A549 (cell line): ENCODE data around the gene NRG3. TPM values are rescaled to one million over a fixed set of nuclear protein-coding genes. Genes with fewer than 3 reads are reported as not detected.

Experiments used
- ATAC-seq, 2 experiments: fragments of 200-7000 bp in 1 of 2; fragments of >200 bp in 1 of 2; cut with Nextera tagmentation in 1 of 2; cut with Tn5 transposase in 1 of 2; 3 replicates each; pipeline versions ENCODE4 v1.8.0 to v1.9.1; 2018 to 2020; ENCODE audit warnings: mild to moderate bottlenecking in 1 of 2, moderate library complexity in 1 of 2
- CTCF ChIA-PET: fragments of 300-600 bp; sonication (Branson Sonifier 250); formaldehyde crosslinking; extraction: SDS; loops from one replicate; lab custom pipeline; 2021; ENCODE audit warnings: antibody characterized with exemption, inconsistent platforms; lab: Yijun Ruan, JAX
- POLR2A ChIA-PET: fragments of 350-600 bp; formaldehyde crosslinking; extraction: SDS; loops from one replicate; lab custom pipeline; 2021; ENCODE audit warnings: antibody characterized with exemption, inconsistent platforms; lab: Yijun Ruan, JAX
- DNase-seq, 2 experiments: peaks; one replicate each; pipeline versions ENCODE4 v3.0.0 to v3.0.0-alpha.2; 2011 to 2016; ENCODE audit warnings: low read depth in 1 of 2, low spot score in 1 of 2
- FAIRE-seq: peaks from 2 replicates; lab custom pipeline; 2011; peaks lifted over from hg19 to GRCh38; lab: Jason Lieb, UNC
- H3K27ac ChIP-seq, 2 experiments: fragments of >200 bp; sonication (Bioruptor Twin); formaldehyde crosslinking; 3 replicates each; pipeline ENCODE4 v1.5.1; 2016 to 2017
- H3K4me1 ChIP-seq: fragments of >200 bp; sonication (Bioruptor Twin); formaldehyde crosslinking; 3 replicates; pipeline ENCODE4 v1.6.1; 2016
- H3K4me2 ChIP-seq: fragments of >200 bp; sonication (Bioruptor Twin); formaldehyde crosslinking; 3 replicates; pipeline ENCODE4 v1.6.1; 2016
- H3K4me3 ChIP-seq: fragments of >200 bp; sonication (Bioruptor Twin); formaldehyde crosslinking; 3 replicates; pipeline ENCODE4 v1.5.1; 2016
- H3K9me3 ChIP-seq: fragments of >200 bp; sonication (Bioruptor Twin); formaldehyde crosslinking; 3 replicates; pipeline ENCODE4 v1.6.1; 2016
- BHLHE40 ChIP-seq: IDR thresholded peaks from 2 replicates; pipeline ENCODE4 v1.6.1; 2012; ENCODE audit warnings: low read depth, low read length, inconsistent platforms
- CBX2 ChIP-seq: fragments of 200-600 bp; sonication (generic); IDR thresholded peaks from 2 replicates; pipeline ENCODE4 v1.6.1; 2016; ENCODE audit warnings: low read depth, mild to moderate bottlenecking, borderline replicate concordance
- CHD2 ChIP-seq: fragments of 150-350 bp; IDR thresholded peaks from 2 replicates; pipeline ENCODE4 v1.6.1; 2014; ENCODE audit warnings: low read length; ENCODE audit not compliant: partially characterized antibody
- EHF ChIP-seq: fragments of 250-450 bp; sonication (Bioruptor Pico); IDR thresholded peaks from 2 replicates; pipeline ENCODE4 v1.5.0; 2020; ENCODE audit warnings: mild to moderate bottlenecking
- FOXS1 ChIP-seq: fragments of 250-450 bp; sonication (Bioruptor Pico); IDR thresholded peaks from 2 replicates; pipeline ENCODE4 v1.5.0; 2020; ENCODE audit warnings: mild to moderate bottlenecking, moderate library complexity
- HOXA7 ChIP-seq: fragments of 250-450 bp; sonication (Bioruptor Pico); IDR thresholded peaks from 2 replicates; pipeline ENCODE4 v1.5.0; 2020; ENCODE audit warnings: mild to moderate bottlenecking, moderate library complexity
- HOXB13 ChIP-seq: fragments of 250-450 bp; sonication (Bioruptor Pico); IDR thresholded peaks from 2 replicates; pipeline ENCODE4 v1.5.0; 2020; ENCODE audit warnings: low read depth, mild to moderate bottlenecking, moderate library complexity
- MAFK ChIP-seq: fragments of 450-650 bp; IDR thresholded peaks from 2 replicates; pipeline ENCODE4 v1.6.1; 2014; ENCODE audit not compliant: partially characterized antibody
- MYC ChIP-seq: IDR thresholded peaks from 2 replicates; pipeline ENCODE4 v1.6.1; 2012; ENCODE audit warnings: mild to moderate bottlenecking, inconsistent platforms, low read length, improper control_type of control experiment, borderline replicate concordance
- NFE2L2 ChIP-seq: fragments of 150-350 bp; conservative IDR thresholded peaks from 2 replicates; pipeline ENCODE4 v1.6.1; 2014; ENCODE audit warnings: low read length
- NPAS2 ChIP-seq: fragments of 250-450 bp; sonication (Bioruptor Pico); IDR thresholded peaks from 2 replicates; pipeline ENCODE4 v1.8.0; 2022; ENCODE audit warnings: mild to moderate bottlenecking, moderate library complexity, borderline replicate concordance
- PHF8 ChIP-seq: fragments of 200-600 bp; sonication (generic); IDR thresholded peaks from 2 replicates; pipeline ENCODE4 v1.6.1; 2016; ENCODE audit warnings: low read depth, mild to moderate bottlenecking, antibody characterized with exemption, moderate library complexity, borderline replicate concordance
- POLR2A ChIP-seq: IDR thresholded peaks from 2 replicates; pipeline ENCODE4 v1.6.1; 2012; ENCODE audit warnings: mild to moderate bottlenecking, low read length
- RAD21 ChIP-seq, 2 experiments: fragments of >200 bp in 1 of 2; sonication (Bioruptor Twin) in 1 of 2; formaldehyde crosslinking in 1 of 2; IDR thresholded peaks in 1 of 2; conservative IDR thresholded peaks in 1 of 2; 2 replicates in 1 of 2; 3 replicates in 1 of 2; pipeline ENCODE4 v1.6.1; 2012 to 2018; ENCODE audit warnings: inconsistent platforms in 1 of 2
- RFX5 ChIP-seq: fragments of 450-650 bp; IDR thresholded peaks from 2 replicates; pipeline ENCODE4 v1.7.1; 2014; ENCODE audit warnings: antibody characterized with exemption, mild to moderate bottlenecking, moderate library complexity
- SMC3 ChIP-seq: fragments of >200 bp; sonication (Bioruptor Twin); formaldehyde crosslinking; IDR thresholded peaks from 3 replicates; pipeline ENCODE4 v1.6.1; 2018; ENCODE audit warnings: inconsistent platforms
- USF2 ChIP-seq: fragments of 450-650 bp; IDR thresholded peaks from 2 replicates; pipeline ENCODE4 v1.6.1; 2014; ENCODE audit warnings: antibody characterized with exemption
- ZFP36 ChIP-seq: fragments of 450-650 bp; IDR thresholded peaks from 2 replicates; pipeline ENCODE4 v1.6.1; 2014; ENCODE audit warnings: borderline replicate concordance; ENCODE audit not compliant: partially characterized antibody
- ZNF302 ChIP-seq: fragments of 250-450 bp; sonication (Bioruptor Pico); IDR thresholded peaks from 2 replicates; pipeline ENCODE4 v1.9.0; 2021; ENCODE audit warnings: inconsistent platforms, mild to moderate bottlenecking, moderate library complexity
- WGBS: methylation state at CpG from one replicate; pipeline ENCODE4 v1.1.6; 2017; ENCODE audit errors: missing lambda C conversion rate; 5-methylcytosine and 5-hydroxymethylcytosine counted together
- polyA plus RNA-seq, 4 experiments: library from polyadenylated mRNA; depleted of rRNA in 3 of 4; stranded (reverse); fragments of >200 nt; fragmentation: RNase III in 1 of 4; extraction: RNeasy Plus Mini Kit Qiagen cat#74134 plus additional on column Dnase treatment in 1 of 4; gene quantifications; 2 replicates in 3 of 4; 3 replicates in 1 of 4; pipeline ENCODE4 v1.2.3, GENCODE V29; 2011 to 2017
- TF ChIP-seq, protein P1 (sequence below): IDR thresholded peaks from 2 replicates; pipeline ENCODE4 v1.6.1; 2012
- TF ChIP-seq, protein P2 (sequence below): IDR thresholded peaks from 2 replicates; pipeline ENCODE4 v1.6.1; 2012; ENCODE audit warnings: low read depth, borderline replicate concordance
- TF ChIP-seq, protein P3 (sequence below): fragments of 200-600 bp; sonication (generic); IDR thresholded peaks from 2 replicates; pipeline ENCODE4 v1.6.1; 2016; ENCODE audit warnings: antibody characterized with exemption, mild to moderate bottlenecking, moderate library complexity
- TF ChIP-seq, protein P4 (sequence below): fragments of 250-450 bp; sonication (Bioruptor Pico); IDR thresholded peaks from 2 replicates; pipeline ENCODE4 v1.5.0; 2020; ENCODE audit warnings: low read depth, mild to moderate bottlenecking, moderate library complexity

Gene NRG3
- polyA plus RNA-seq, 2 of the 4 experiments (the other 2 are of a cell fraction): not detected

DNA sequence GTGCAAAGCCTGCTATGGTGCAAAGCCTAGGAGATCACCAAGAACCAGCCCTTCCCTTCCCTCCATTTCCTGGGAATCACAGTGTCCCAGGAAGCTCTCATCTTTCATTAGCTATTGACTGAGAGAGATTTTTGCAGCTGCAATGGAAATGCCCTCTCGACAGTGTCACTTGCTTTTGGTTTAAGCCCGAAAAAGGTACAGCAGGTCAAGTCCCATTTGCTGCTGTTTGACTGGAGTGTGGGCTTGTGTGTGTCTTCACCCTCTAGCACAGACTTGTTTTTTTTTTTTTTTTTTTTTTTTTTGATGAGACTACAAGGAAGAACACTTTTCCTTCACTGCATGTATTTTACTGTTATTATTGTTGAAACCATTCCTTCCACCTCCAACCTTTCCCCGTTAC is 36.3 kb downstream of the NRG3 start:
- POLR2A ChIA-PET: no interaction called here
- Histone ChIP-seq H3K4me3 (no peak overlapping the region), H3K27ac (no peak overlapping the region)
- TF ChIP-seq, protein P1, sequence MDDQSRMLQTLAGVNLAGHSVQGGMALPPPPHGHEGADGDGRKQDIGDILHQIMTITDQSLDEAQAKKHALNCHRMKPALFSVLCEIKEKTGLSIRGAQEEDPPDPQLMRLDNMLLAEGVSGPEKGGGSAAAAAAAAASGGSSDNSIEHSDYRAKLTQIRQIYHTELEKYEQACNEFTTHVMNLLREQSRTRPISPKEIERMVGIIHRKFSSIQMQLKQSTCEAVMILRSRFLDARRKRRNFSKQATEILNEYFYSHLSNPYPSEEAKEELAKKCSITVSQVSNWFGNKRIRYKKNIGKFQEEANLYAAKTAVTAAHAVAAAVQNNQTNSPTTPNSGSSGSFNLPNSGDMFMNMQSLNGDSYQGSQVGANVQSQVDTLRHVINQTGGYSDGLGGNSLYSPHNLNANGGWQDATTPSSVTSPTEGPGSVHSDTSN: no peak
- TF ChIP-seq SMC3 (no peak), CHD2 (no peak), FOXS1 (CRISPR knock-in tag) (no peak), EHF (CRISPR knock-in tag) (no peak), ZFP36 (no peak), POLR2A (no peak), CBX2 (no peak), HOXA7 (CRISPR knock-in tag) (no peak), USF2 (no peak), ZNF302 (CRISPR knock-in tag) (no peak), RAD21 (conservative IDR thresholded peaks at IDR 0.05 in 1 of 2, IDR thresholded peaks at IDR 0.05 in 1 of 2) (no peak), NPAS2 (CRISPR knock-in tag) (no peak), NFE2L2 (no peak)
- TF ChIP-seq, protein P2, sequence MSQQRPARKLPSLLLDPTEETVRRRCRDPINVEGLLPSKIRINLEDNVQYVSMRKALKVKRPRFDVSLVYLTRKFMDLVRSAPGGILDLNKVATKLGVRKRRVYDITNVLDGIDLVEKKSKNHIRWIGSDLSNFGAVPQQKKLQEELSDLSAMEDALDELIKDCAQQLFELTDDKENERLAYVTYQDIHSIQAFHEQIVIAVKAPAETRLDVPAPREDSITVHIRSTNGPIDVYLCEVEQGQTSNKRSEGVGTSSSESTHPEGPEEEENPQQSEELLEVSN: no peak
- TF ChIP-seq, protein P3, sequence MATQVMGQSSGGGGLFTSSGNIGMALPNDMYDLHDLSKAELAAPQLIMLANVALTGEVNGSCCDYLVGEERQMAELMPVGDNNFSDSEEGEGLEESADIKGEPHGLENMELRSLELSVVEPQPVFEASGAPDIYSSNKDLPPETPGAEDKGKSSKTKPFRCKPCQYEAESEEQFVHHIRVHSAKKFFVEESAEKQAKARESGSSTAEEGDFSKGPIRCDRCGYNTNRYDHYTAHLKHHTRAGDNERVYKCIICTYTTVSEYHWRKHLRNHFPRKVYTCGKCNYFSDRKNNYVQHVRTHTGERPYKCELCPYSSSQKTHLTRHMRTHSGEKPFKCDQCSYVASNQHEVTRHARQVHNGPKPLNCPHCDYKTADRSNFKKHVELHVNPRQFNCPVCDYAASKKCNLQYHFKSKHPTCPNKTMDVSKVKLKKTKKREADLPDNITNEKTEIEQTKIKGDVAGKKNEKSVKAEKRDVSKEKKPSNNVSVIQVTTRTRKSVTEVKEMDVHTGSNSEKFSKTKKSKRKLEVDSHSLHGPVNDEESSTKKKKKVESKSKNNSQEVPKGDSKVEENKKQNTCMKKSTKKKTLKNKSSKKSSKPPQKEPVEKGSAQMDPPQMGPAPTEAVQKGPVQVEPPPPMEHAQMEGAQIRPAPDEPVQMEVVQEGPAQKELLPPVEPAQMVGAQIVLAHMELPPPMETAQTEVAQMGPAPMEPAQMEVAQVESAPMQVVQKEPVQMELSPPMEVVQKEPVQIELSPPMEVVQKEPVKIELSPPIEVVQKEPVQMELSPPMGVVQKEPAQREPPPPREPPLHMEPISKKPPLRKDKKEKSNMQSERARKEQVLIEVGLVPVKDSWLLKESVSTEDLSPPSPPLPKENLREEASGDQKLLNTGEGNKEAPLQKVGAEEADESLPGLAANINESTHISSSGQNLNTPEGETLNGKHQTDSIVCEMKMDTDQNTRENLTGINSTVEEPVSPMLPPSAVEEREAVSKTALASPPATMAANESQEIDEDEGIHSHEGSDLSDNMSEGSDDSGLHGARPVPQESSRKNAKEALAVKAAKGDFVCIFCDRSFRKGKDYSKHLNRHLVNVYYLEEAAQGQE: no peak
- TF ChIP-seq, all 56 proteins: peak for 0
- FAIRE-seq: no peak
- no peak for DNase-seq
- H3K4me1 ChIP-seq: no peaks in the 10 kb centered on the region
- WGBS: 2% methylated on average over 3 of the region's 3 CpGs
- no peaks in the 10 kb centered on the region for H3K9me3 ChIP-seq
- CTCF ChIA-PET: no interaction called here
- ATAC-seq: no peak
- no peak overlapping the region for H3K4me2 ChIP-seq

GRCh38 chr10:81914736-81915503 is 39.9 kb downstream of the NRG3 start:
- H3K9me3 ChIP-seq: no peaks in the 10 kb centered on the region
- 2% methylated on average over 3 of the region's 3 CpGs for WGBS
- H3K4me1 ChIP-seq: no peaks in the 10 kb centered on the region
- TF ChIP-seq PHF8: no peak
- TF ChIP-seq HOXB13 (CRISPR knock-in tag): no peak
- TF ChIP-seq MYC: no peak
- TF ChIP-seq RFX5: no peak
- TF ChIP-seq MAFK: no peak
- TF ChIP-seq, protein P4, sequence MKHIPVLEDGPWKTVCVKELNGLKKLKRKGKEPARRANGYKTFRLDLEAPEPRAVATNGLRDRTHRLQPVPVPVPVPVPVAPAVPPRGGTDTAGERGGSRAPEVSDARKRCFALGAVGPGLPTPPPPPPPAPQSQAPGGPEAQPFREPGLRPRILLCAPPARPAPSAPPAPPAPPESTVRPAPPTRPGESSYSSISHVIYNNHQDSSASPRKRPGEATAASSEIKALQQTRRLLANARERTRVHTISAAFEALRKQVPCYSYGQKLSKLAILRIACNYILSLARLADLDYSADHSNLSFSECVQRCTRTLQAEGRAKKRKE (CRISPR knock-in tag): no peak
- no peak for TF ChIP-seq BHLHE40
- TF ChIP-seq, all 56 proteins: peak for 0
- no peak overlapping the region for H3K27ac ChIP-seq
- no peak for DNase-seq
- ChIA-PET CTCF (no interaction called here), POLR2A (no interaction called here)
- ATAC-seq: no peak
- no peak for FAIRE-seq
- no peak overlapping the region for H3K4me3 ChIP-seq
- H3K4me2 ChIP-seq: no peak overlapping the region
